Esophagus muscularis mucosa (tissue), 4 donors: ENCODE results near the gene GFI1B. TPM values are rescaled to one million over a fixed set of nuclear protein-coding genes. Genes with fewer than 3 reads are reported as not detected.
"Not testable (repeated sequence)": the region's sequence is repeated elsewhere in the genome, so short reads cannot be mapped to it uniquely, and the experiment has no call there.

Source experiments
- DNase-seq: peaks from one replicate; pipeline ENCODE4 v3.0.0-alpha.2; 2017; ENCODE audit errors: extremely low spot score
- H3K27ac ChIP-seq, 4 donors: fragments of 200-600 bp; sonication (generic); replicated peaks in 1 of 4; 1 replicate in 3 of 4; 2 replicates in 1 of 4; pipeline ENCODE4 v1.5.1; 2016 to 2019; ENCODE audit warnings: mild to moderate bottlenecking in 1 of 4
- H3K27me3 ChIP-seq, 4 donors: fragments of 200-600 bp; sonication (generic); one replicate each; pipeline versions ENCODE4 v1.5.1 to v1.6.0; 2016 to 2019
- H3K36me3 ChIP-seq, 4 donors: fragments of 200-600 bp; sonication (generic); one replicate each; pipeline ENCODE4 v1.5.1; 2016 to 2019
- H3K4me1 ChIP-seq, 4 donors: fragments of 200-600 bp; sonication (generic); one replicate each; pipeline ENCODE4 v1.5.1; 2016 to 2019
- H3K4me3 ChIP-seq, 4 donors: fragments of 200-600 bp; sonication (generic); 1 replicate in 2 of 4; 2 replicates in 2 of 4; pipeline ENCODE4 v1.5.1; 2016 to 2019; ENCODE audit warnings: mild to moderate bottlenecking in 4 of 4, moderate library complexity in 1 of 4
- H3K9me3 ChIP-seq, 4 donors: fragments of 200-600 bp; sonication (generic); 1 replicate in 3 of 4; 2 replicates in 1 of 4; pipeline ENCODE4 v1.5.1; 2016 to 2019
- EP300 ChIP-seq: sonication (generic); formaldehyde crosslinking; IDR thresholded peaks from one replicate; pipeline ENCODE4 v1.6.1; 2017; ENCODE audit warnings: antibody characterized with exemption
- POLR2A ChIP-seq: fragments of 450-650 bp; IDR thresholded peaks from one replicate; pipeline ENCODE4 v1.6.1; 2017; ENCODE audit warnings: antibody characterized with exemption, moderate library complexity, mild to moderate bottlenecking, low read depth
- POLR2AphosphoS5 ChIP-seq, 2 donors: sonication (generic); formaldehyde crosslinking; IDR thresholded peaks; one replicate each; pipeline ENCODE4 v1.6.1; 2017; ENCODE audit warnings: antibody characterized with exemption in 2 of 2
- WGBS: methylation state at CpG from one replicate; pipeline ENCODE4 v1.1.5; 2018; 5-methylcytosine and 5-hydroxymethylcytosine counted together
- intact Hi-C: fragments of 100-400 bp; cut with DNase I; formaldehyde crosslinking; loops from one replicate; pipeline ENCODE4 v1.15.1; 2023
- total RNA-seq, 4 donors: library from RNA; depleted of rRNA; stranded (reverse); fragments of >200 nt; gene quantifications; one replicate each; pipeline versions ENCODE4 v1.1.0 to v1.2.1, GENCODE V29; 2016
- TF ChIP-seq, protein P1 (sequence below), 3 experiments: fragments of 200-600 bp in 2 of 3; fragments of 450-650 bp in 1 of 3; sonication (generic) in 2 of 3; IDR thresholded peaks; one replicate each; pipeline ENCODE4 v1.5.1; 2017 to 2019; ENCODE audit warnings: antibody characterized with exemption in 3 of 3, mild to moderate bottlenecking in 2 of 3, moderate library complexity in 1 of 3

GFI1B gene
- total RNA-seq, 4 donors from 2014 or later = 0.17 TPM; not detected in 3

DNA sequence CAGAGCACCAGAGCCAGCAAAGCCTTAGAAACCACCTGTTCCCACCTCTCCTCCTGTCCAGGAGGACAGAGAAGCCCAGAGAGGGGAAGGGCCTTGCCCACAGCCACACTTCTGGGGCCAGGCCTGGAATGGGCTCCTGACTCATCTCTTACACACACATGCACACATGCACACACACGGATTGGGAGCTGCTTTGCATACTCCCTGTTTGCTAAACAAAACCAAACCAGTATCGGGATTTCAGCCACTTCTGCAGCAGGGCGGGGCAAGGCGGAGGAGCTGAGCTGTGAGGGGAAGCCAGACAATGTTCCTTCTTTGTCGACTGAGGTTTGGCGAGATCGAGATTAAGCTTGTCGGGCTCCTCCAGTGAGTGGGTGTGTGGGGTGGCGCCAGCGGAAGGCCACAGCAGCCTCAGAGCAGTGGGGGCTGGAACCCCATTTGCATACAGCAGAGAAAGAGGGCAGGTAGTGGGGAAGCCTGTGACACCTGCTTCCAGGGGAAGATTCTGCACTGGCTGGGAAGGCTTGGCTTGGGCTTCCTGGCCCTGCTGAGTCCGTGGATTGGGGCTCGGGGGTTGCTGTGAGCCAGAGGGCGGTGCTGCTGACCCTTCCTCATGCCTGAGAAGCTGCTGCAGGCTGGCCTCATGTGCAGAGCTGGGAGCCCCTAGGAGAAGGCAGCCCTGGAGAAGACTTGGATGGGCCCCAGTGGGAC lies 16.1 kb downstream of the GFI1B start:
- TF ChIP-seq POLR2AphosphoS5 (IDR thresholded peaks at IDR 0.05) (no peak), EP300 (no peak), POLR2A (no peak)
- TF ChIP-seq, protein P1, sequence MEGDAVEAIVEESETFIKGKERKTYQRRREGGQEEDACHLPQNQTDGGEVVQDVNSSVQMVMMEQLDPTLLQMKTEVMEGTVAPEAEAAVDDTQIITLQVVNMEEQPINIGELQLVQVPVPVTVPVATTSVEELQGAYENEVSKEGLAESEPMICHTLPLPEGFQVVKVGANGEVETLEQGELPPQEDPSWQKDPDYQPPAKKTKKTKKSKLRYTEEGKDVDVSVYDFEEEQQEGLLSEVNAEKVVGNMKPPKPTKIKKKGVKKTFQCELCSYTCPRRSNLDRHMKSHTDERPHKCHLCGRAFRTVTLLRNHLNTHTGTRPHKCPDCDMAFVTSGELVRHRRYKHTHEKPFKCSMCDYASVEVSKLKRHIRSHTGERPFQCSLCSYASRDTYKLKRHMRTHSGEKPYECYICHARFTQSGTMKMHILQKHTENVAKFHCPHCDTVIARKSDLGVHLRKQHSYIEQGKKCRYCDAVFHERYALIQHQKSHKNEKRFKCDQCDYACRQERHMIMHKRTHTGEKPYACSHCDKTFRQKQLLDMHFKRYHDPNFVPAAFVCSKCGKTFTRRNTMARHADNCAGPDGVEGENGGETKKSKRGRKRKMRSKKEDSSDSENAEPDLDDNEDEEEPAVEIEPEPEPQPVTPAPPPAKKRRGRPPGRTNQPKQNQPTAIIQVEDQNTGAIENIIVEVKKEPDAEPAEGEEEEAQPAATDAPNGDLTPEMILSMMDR (IDR thresholded peaks at IDR 0.05) = no peak
- no peaks in the 10 kb centered on the region for H3K36me3 ChIP-seq
- H3K27ac ChIP-seq = no peak overlapping the region
- WGBS = 21% methylated on average over 13 of the region's 13 CpGs
- H3K4me1 ChIP-seq = no peaks in the 10 kb centered on the region
- no peak for DNase-seq
- no peaks in the 10 kb centered on the region for H3K9me3 ChIP-seq
- peaks cover 0 to 88% (median 15%) of the 10 kb centered on the region in 4 donors for H3K27me3 ChIP-seq
- intact Hi-C loops = no loop called here
- H3K4me3 ChIP-seq = no peak overlapping the region

DNA sequence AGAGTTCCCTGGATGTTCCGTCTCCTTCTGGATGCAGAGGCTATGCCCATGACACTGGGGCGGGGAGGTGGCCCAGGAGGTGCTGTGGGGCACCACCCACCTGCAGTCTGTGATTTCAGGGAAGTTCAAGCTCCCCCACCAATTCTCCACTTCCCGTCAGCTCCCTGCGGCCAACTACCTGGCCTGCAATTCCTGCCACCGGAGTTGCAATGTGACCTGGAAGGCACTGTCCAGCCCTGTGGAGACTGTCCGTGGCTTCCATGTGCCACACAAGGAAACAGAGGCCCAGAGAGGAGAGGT lies 16.6 kb downstream of the GFI1B start:
- Histone ChIP-seq H3K27me3 (peaks cover 0 to 89% (median 15%) of the 10 kb centered on the region in 4 donors), H3K27ac (no peak overlapping the region), H3K36me3 (no peaks in the 10 kb centered on the region), H3K9me3 (no peaks in the 10 kb centered on the region), H3K4me3 (no peak overlapping the region), H3K4me1 (no peaks in the 10 kb centered on the region)
- 89% methylated on average over 5 of the region's 6 CpGs for WGBS
- intact Hi-C loops = no loop called here
- DNase-seq = no peak
- TF ChIP-seq, protein P1 (IDR thresholded peaks at IDR 0.05) = no peak
- TF ChIP-seq EP300 = no peak
- no peak for TF ChIP-seq POLR2A
- no peak for TF ChIP-seq POLR2AphosphoS5 (IDR thresholded peaks at IDR 0.05)

DNA sequence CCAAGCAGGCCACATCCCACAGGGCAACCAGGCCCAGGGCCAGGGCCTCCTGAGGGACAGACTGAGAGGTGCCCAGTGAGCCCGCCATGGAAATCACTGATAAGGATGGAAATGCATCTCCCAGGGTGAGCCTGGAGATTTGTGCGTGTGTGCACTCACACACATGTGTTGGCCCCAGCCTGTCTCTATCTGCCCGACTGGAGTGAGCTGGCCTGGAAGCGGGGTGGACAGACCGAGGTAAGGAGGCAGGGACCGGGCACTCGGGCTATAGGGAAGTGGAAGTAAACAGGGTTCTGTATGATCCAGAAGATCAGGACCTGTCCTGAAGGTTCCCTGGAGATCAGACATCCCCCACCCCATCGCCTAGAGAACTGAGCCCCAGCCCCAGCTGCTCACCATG lies 17.4 kb downstream of the GFI1B start:
- 76% methylated on average over 7 of the region's 8 CpGs for WGBS
- Histone ChIP-seq H3K4me1 (no peaks in the 10 kb centered on the region), H3K27ac (no peak overlapping the region), H3K27me3 (peaks cover 0 to 90% (median 15%) of the 10 kb centered on the region in 4 donors), H3K9me3 (no peaks in the 10 kb centered on the region), H3K4me3 (no peak overlapping the region), H3K36me3 (no peaks in the 10 kb centered on the region)
- intact Hi-C loops = no loop called here
- TF ChIP-seq EP300 (no peak), POLR2AphosphoS5 (IDR thresholded peaks at IDR 0.05) (no peak), POLR2A (no peak)
- TF ChIP-seq, protein P1 (IDR thresholded peaks at IDR 0.05) = no peak
- no peak for DNase-seq

DNA sequence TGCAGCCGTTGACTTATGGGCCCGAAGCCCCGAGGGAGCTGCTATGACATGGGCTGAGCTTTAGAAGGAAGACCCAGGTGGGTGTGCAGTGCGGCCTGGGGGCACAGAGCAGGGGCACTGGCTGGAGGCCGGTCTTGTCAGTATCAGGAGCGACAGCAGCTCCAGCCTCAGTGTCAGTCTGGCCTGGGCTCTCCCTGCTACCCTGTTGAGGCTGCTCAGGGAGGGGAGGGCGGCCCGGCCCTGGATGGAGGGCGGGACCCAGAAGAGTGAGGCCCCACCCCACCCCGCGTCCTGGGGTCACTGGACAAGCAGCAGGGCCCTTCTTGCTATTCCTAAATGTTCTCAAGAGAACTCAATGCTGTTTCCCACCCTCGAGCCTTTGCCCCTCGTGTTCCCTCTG lies 18.0 kb downstream of the GFI1B start:
- Histone ChIP-seq H3K27me3 (peaks cover 0 to 88% (median 12%) of the 10 kb centered on the region in 4 donors), H3K9me3 (no peaks in the 10 kb centered on the region), H3K4me1 (no peaks in the 10 kb centered on the region), H3K4me3 (no peak overlapping the region), H3K27ac (no peak overlapping the region), H3K36me3 (no peaks in the 10 kb centered on the region)
- 74% methylated on average over 9 of the region's 13 CpGs for WGBS
- DNase-seq = no peak
- TF ChIP-seq, protein P1 (IDR thresholded peaks at IDR 0.05) = no peak
- TF ChIP-seq POLR2AphosphoS5 (IDR thresholded peaks at IDR 0.05) (no peak), POLR2A (no peak), EP300 (no peak)
- intact Hi-C loops = no loop called here

DNA sequence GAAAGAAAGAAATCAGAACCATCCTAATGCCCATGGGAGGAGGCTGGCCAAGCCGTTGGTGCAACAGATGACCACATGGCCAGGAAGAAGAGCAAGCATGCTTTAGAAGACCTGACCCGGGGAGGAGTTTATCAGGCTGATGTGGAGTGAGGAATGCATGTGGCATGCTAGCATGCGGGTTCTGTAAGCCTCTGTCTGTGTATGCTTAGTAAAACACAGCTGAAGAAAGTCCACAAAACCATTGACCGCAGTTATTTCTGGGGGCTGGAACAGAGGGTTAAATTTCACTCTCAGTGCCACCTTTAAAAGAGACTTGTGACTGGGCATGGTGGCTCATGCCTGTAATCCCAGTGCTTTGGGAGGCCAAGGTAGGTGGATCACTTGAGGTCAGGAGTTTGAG lies 19.1 kb downstream of the GFI1B start:
- Histone ChIP-seq H3K4me3 (no peak overlapping the region), H3K27me3 (peaks cover 0 to 88% (median 8%) of the 10 kb centered on the region in 4 donors), H3K36me3 (no peaks in the 10 kb centered on the region), H3K27ac (no peak overlapping the region), H3K9me3 (no peaks in the 10 kb centered on the region), H3K4me1 (no peaks in the 10 kb centered on the region)
- WGBS = 66% methylated on average over 4 of the region's 4 CpGs
- TF ChIP-seq, protein P1 (IDR thresholded peaks at IDR 0.05) = no peak
- TF ChIP-seq POLR2A = no peak
- TF ChIP-seq POLR2AphosphoS5 (IDR thresholded peaks at IDR 0.05) = no peak
- no peak for TF ChIP-seq EP300
- intact Hi-C loops = no loop called here
- no peak for DNase-seq

DNA sequence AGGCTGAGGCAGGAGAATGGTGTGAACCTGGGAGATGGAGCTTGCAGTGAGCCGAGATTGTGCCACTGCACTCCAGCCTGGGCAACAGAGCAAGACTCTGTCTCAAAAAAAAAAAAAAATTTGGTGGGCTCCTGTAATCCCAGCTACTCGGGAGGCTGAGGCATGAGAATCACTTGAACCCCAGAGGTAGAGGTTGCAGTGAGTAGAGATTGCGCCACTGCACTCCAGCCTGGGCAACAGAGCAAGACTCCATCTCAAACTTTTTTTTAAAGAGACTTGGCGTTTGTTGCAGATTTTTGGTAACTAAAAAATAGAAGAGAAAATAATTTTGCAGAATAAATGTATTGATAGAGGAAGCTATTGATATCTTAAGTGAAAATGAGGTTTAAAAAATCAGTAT lies 19.7 kb downstream of the GFI1B start:
- H3K4me1 ChIP-seq, DNase-seq, H3K9me3 ChIP-seq, intact Hi-C loops, H3K27ac ChIP-seq, H3K4me3 ChIP-seq, H3K36me3 ChIP-seq: not testable (repeated sequence)
- H3K27me3 ChIP-seq = peaks cover 0 to 88% (median 6%) of the 10 kb centered on the region in 4 donors
- WGBS = 82% methylated on average over 4 of the region's 4 CpGs
